Stimulated activated CD8-positive, alpha-beta memory T cell treated with anti-CD3 and anti-CD28 coated beads, Interleukin-7, amount 100 ng/mL, for 48 hours (primary cell): Measurements from ENCODE around the gene KRTAP5-2.

Experiments used
- DNase-seq, 2 donors: peaks; one replicate each; pipeline ENCODE4 v3.0.0-alpha.2; 2020; ENCODE audit warnings: low read depth in 1 of 2; ENCODE audit errors: extremely low read depth in 1 of 2

KRTAP5-2 gene

GRCh38 chr11:1568441-1568911 is 29.6 kb downstream of the KRTAP5-2 start:
- DNase-seq = no peak

GRCh38 chr11:1567721-1568100 is 30.4 kb downstream of the KRTAP5-2 start:
- no peak for DNase-seq

GRCh38 chr11:1567052-1567720 is 30.9 kb downstream of the KRTAP5-2 start:
- no peak for DNase-seq

GRCh38 chr11:1566381-1567051 is 31.6 kb downstream of the KRTAP5-2 start:
- DNase-seq = no peak

GRCh38 chr11:1565904-1566247 is 32.2 kb downstream of the KRTAP5-2 start:
- DNase-seq = no peak

- no peak for DNase-seq
These were observed 32.8 kb downstream of the KRTAP5-2 start for GRCh38 chr11:1565173-1565903.

- no peak for DNase-seq
These were observed 33.4 kb downstream of the KRTAP5-2 start for GRCh38 chr11:1564535-1565172.

- DNase-seq = no peak
These were observed 34.2 kb downstream of the KRTAP5-2 start for GRCh38 chr11:1563697-1564534.

- DNase-seq = no peak
These were observed 34.9 kb downstream of the KRTAP5-2 start for GRCh38 chr11:1563149-1563638.

- no peak for DNase-seq
These were observed 35.5 kb downstream of the KRTAP5-2 start for GRCh38 chr11:1562469-1563148.

GRCh38 chr11:1561955-1562354 is 36.1 kb downstream of the KRTAP5-2 start:
- no peak for DNase-seq

GRCh38 chr11:1561266-1561665 is 36.8 kb downstream of the KRTAP5-2 start:
- no peak for DNase-seq

GRCh38 chr11:1560649-1561251 is 37.3 kb downstream of the KRTAP5-2 start:
- DNase-seq = no peak

GRCh38 chr11:1560002-1560648 is 38.0 kb downstream of the KRTAP5-2 start:
- no peak for DNase-seq

- DNase-seq = no peak
These were observed 38.8 kb downstream of the KRTAP5-2 start for GRCh38 chr11:1559111-1559951.

- DNase-seq = no peak
These were observed 39.4 kb downstream of the KRTAP5-2 start for GRCh38 chr11:1558775-1559110.

GRCh38 chr11:1557904-1558774 is 40.0 kb downstream of the KRTAP5-2 start:
- no peak for DNase-seq
